ENCODE results near the gene BEGAIN. TPM values are rescaled to one million over a fixed set of nuclear protein-coding genes. Genes with fewer than 3 reads are reported as not detected.

BEGAIN gene
- total and polyA plus RNA-seq, 2 experiments from 2014 or later: 1.4 to 2.5 TPM

- no peaks in the 10 kb centered on the region for H4K20me1 ChIP-seq (ENCODE audit: insufficient read depth, poor library complexity, severe bottlenecking)
- H3K4me1 ChIP-seq (ENCODE audit: insufficient read depth): peaks cover 5% of the 10 kb centered on the region
- H3K27ac ChIP-seq: no peak overlapping the region
- no peaks in the 10 kb centered on the region for H3K9me3 ChIP-seq (ENCODE audit: low read depth)
- no peak overlapping the region for H3K4me3 ChIP-seq
- H3K27me3 ChIP-seq: no peaks in the 10 kb centered on the region
- no peaks in the 10 kb centered on the region for H3K79me2 ChIP-seq
- no peak overlapping the region for H2AFZ ChIP-seq
- no peak overlapping the region for H3K4me2 ChIP-seq
- H3K36me3 ChIP-seq (replicated peaks; ENCODE audit: insufficient read depth, low read depth): no peaks in the 10 kb centered on the region
- H3K9me2 ChIP-seq (replicated peaks; ENCODE audit: insufficient read depth): no peaks in the 10 kb centered on the region
- DNase-seq (ENCODE audit: low spot score): no peak
- 83% methylated on average over 8 of the region's 8 CpGs for WGBS (ENCODE audit: low lambda C conversion rate, missing lambda C conversion rate)
- no peak for TF ChIP-seq EZH2 (IDR thresholded peaks at IDR 0.05; ENCODE audit: borderline replicate concordance)
- no peak for TF ChIP-seq EZH2phosphoT487 (IDR thresholded peaks at IDR 0.05; ENCODE audit: low read depth, severe bottlenecking, unreplicated experiment)
- no peak for TF ChIP-seq CTCF (IDR thresholded peaks at IDR 0.05; ENCODE audit: poor library complexity)
Measured at GRCh38 chr14:100622224-100622623, 35.0 kb upstream of the BEGAIN start.

GRCh38 chr14:100621806-100622205 is 34.6 kb upstream of the BEGAIN start:
- no peak for DNase-seq (ENCODE audit: low spot score)
- Histone ChIP-seq H3K27ac (no peak overlapping the region), H3K79me2 (no peaks in the 10 kb centered on the region), H2AFZ (no peak overlapping the region), H3K9me2 (replicated peaks; ENCODE audit: insufficient read depth) (no peaks in the 10 kb centered on the region), H3K27me3 (no peaks in the 10 kb centered on the region), H4K20me1 (ENCODE audit: insufficient read depth, poor library complexity, severe bottlenecking) (no peaks in the 10 kb centered on the region), H3K9me3 (ENCODE audit: low read depth) (no peaks in the 10 kb centered on the region), H3K36me3 (replicated peaks; ENCODE audit: insufficient read depth, low read depth) (no peaks in the 10 kb centered on the region), H3K4me2 (no peak overlapping the region), H3K4me1 (ENCODE audit: insufficient read depth) (peaks cover 5% of the 10 kb centered on the region), H3K4me3 (no peak overlapping the region)
- TF ChIP-seq EZH2phosphoT487 (IDR thresholded peaks at IDR 0.05; ENCODE audit: low read depth, severe bottlenecking, unreplicated experiment) (no peak), CTCF (IDR thresholded peaks at IDR 0.05; ENCODE audit: poor library complexity) (no peak), EZH2 (IDR thresholded peaks at IDR 0.05; ENCODE audit: borderline replicate concordance) (no peak)
- 97% methylated on average over 14 of the region's 14 CpGs for WGBS (ENCODE audit: low lambda C conversion rate, missing lambda C conversion rate)

- no peaks in the 10 kb centered on the region for H3K27me3 ChIP-seq
- H3K9me2 ChIP-seq (replicated peaks; ENCODE audit: insufficient read depth): no peaks in the 10 kb centered on the region
- no peaks in the 10 kb centered on the region for H3K79me2 ChIP-seq
- H3K4me3 ChIP-seq: no peak overlapping the region
- H3K27ac ChIP-seq: no peak overlapping the region
- WGBS (ENCODE audit: low lambda C conversion rate, missing lambda C conversion rate): 78% methylated on average over 18 of the region's 18 CpGs
- no peaks in the 10 kb centered on the region for H3K9me3 ChIP-seq (ENCODE audit: low read depth)
- peaks cover 5% of the 10 kb centered on the region for H3K4me1 ChIP-seq (ENCODE audit: insufficient read depth)
- DNase-seq (ENCODE audit: low spot score): no peak
- no peak overlapping the region for H3K4me2 ChIP-seq
- no peak overlapping the region for H2AFZ ChIP-seq
- TF ChIP-seq EZH2 (IDR thresholded peaks at IDR 0.05; ENCODE audit: borderline replicate concordance) (no peak), CTCF (IDR thresholded peaks at IDR 0.05; ENCODE audit: poor library complexity) (no peak), EZH2phosphoT487 (IDR thresholded peaks at IDR 0.05; ENCODE audit: low read depth, severe bottlenecking, unreplicated experiment) (no peak)
- no peaks in the 10 kb centered on the region for H3K36me3 ChIP-seq (replicated peaks; ENCODE audit: insufficient read depth, low read depth)
- no peaks in the 10 kb centered on the region for H4K20me1 ChIP-seq (ENCODE audit: insufficient read depth, poor library complexity, severe bottlenecking)
Measured at GRCh38 chr14:100620255-100621100, 33.3 kb upstream of the BEGAIN start.

Measured in hepatocyte (in vitro differentiated cells).